Activated CD8-positive, alpha-beta memory T cell treated with anti-CD3 and anti-CD28 coated beads, Interleukin-2, amount 50 U/mL, for 1 hour (primary cell): Measurements from ENCODE around the gene DOCK10.

Source experiments
- DNase-seq: peaks from one replicate; pipeline ENCODE4 v3.0.0-alpha.2; 2020; ENCODE audit errors: extremely low read depth

The DOCK10 gene

DNA sequence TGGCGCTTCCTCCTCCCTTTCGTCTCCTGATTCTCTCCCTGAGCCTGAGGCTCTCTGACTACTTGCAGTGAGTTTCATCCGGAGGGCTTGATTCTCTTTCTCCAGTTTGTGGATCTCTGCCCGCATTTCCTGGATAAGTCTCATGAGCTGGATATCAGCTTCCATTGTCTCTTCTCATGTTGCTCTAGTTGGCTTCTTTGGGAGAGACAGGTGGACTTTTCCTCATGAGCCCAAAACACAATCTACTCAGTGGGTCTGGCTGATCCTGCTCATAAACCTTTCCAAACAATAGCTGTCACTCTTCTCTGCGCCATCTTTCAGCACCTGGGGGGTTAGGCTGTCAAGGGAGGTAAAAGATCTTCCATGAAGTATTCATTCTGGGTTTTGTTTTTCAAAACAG, 326.1 kb downstream of the DOCK10 start, which contains the start of gene CCDC195:
TSS of gene CCDC195 (minus strand) at position 165 of the 400 bp plus-strand sequence. CDS start at position 165, 0 bp downstream.
- no peak for DNase-seq
